Activated CD8-positive, alpha-beta memory T cell treated with anti-CD3 and anti-CD28 coated beads, Interleukin-2, amount 50 U/mL, for 24 hours (primary cell): ENCODE measurements around the gene NPAS2.

Experiments
- DNase-seq: peaks from one replicate; pipeline ENCODE4 v3.0.0-alpha.2; 2020; ENCODE audit errors: extremely low read depth

Gene NPAS2

DNA sequence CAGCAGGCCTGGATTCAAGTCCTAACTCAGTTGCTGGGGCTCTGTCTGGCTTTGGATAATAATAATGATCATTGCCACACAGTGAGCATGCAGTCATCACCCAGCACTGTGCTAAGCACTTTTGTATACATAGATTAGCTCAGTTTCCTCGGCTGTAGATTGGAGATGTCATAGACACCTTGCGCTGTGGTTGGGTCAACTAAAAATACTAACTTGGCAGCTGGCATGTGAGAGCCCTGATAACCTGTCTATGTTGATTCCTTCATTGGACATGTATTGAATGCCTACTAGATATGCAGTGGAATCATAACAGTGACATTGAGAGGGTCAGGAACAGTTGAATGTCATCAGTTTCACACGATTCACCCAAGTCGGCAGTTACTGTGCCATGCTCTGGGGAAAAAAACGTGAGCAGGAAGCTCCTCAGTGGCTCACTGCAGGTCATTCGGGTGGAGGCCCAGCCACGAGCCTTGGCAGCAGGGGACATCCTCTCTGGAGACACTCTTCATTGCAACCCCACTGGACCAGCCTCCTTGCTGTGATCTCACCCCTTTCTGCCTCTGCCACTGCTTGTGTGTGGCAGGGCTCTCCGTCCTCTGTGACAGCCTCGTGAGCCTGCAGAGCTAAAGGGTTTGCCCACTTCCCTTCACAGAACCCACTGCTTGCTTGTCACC is 85.3 kb downstream of the NPAS2 start:
- DNase-seq: no peak

DNA sequence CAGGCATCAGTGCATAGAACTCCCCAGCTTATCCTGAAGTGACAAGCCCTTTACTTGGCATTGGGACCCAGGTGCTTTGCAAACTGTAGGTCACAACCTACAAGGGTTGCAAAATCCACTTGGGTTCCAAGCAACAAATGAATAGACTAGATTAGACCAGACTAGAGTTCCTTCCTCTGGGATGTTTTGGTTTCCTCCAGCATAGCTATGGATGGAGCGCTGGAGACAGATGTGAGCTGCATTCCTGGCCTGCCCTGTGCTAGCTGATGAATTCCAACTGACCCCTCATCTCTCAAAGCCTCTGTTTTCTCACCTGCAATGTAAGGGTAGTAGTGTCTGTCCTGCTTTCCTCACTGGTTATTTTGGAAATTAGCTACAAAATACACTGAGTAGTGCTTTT is 86.2 kb downstream of the NPAS2 start:
- no peak for DNase-seq

DNA sequence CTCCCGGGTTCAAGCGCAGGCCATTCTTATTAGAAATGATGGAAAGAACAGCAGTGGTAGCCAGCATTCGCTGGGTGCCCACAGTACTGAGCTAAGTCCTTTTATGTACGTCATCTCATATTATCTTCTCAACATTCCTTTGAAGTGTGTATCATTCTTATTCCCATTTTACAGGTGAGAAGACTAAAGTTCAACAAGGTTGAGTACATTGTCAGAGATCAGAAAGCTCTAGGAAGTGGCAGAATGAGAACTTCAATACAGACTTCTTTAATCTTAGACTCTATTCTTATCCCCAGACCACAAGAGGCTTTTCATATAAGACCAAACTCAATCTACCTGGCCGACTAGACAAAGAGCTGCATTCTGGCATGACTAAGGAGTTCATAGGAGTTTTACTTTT is 86.7 kb downstream of the NPAS2 start:
- no peak for DNase-seq

DNA sequence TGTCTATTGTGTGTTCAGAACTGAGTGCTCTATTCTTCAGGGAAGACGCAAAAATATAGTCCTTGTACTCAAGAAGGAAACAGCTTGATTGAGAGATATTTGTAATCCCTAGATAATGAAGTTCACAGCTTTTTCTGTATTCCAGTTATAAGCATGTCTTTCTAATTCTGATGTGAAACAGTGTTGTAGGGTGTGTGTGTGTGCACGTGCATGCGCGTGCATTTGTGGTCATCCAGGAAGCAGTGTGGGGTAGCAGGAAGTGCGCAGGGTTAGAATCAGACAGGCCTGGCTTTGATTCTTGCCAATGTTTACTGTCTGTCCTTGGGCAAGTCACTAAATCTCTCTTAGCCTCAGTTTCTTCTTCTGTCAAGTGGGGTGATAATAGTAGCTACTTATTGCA is 87.9 kb downstream of the NPAS2 start:
- no peak for DNase-seq

DNA sequence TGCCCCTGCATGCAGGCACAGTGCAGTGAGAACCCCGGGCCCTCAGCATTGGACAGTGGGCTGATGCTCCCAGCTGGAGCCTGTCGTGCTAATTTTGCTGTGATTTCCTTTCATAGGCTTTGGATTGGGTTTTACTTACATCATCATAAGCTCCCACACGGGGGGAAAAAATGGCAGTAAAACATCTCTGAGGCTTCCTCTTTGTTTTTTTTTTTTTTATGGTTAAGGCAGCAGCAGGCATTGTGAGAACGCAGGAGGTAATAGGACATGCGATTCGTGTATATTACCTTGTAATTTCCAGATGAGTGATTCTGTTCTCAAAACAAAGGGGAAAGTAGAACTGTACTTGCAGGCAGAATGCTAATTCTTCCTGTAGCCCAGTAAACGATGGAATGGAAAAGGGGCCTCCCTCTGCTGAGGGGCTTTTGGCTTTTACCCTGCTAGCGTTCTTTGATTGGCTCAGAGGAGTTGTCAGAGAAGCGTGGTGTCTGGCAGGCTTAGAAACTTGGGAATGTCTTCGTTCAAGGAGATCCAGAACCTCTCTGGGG is 89.7 kb downstream of the NPAS2 start:
- no peak for DNase-seq

DNA sequence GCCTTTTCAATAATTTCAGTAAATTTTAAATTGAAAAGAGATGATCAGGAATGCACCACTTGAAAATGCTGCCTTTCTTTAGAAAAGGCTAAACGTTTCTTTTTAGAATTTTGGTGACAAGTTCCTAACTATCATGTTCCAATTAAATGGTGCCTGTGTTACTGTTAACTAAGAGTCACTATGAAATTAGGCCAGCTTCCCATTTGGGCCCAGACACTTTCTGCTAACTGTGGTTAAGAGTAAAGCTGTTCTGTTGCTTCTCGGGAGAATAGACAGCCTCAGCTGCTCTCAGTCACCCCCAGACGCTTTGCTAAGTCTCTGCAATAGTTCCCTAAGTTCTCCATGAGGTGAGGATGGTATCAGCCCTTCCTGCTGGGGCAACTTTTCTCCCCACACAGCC is 90.2 kb downstream of the NPAS2 start:
- no peak for DNase-seq

DNA sequence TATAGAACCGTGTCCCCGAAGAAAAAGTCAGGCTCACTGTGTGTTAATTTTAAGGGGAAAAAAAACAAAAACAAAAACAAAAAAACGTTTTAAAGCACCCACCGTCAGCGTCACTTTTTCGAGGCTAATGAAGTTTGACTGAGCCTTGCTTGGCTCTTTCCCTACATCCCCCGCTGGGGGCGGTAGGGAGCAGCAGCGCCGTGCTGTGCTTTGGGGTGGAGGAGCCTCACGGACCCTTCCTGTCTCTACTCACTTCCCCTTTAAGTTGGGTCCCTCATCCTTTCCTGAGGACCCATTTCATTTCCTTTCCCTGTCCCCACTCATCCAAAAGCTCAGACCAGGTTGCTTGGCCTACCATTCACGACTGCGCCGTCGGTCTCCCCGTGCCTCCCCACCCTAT is 99.4 kb downstream of the NPAS2 start:
- no peak for DNase-seq

DNA sequence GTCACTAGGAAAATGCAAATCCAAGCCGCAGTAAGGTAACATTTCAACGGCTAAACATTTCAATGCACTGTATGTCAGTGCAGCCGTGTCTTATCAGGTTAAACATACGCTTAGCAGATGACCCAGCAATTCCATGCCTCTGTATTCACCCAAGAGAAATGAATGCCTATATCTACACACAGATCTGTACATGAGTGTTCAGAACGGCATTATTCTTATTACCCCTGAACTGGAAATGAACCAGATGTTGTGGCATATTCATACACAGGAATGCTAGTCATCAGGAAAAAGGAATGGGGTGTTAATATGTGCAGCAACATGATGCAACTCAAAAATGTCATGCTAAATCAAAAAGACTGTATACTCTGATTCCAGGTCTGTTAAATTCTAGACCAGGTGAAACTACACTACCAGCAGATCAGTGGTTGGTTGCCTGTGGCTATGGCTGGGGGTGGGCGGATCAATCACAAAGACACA is 101.8 kb downstream of the NPAS2 start:
- DNase-seq: no peak

DNA sequence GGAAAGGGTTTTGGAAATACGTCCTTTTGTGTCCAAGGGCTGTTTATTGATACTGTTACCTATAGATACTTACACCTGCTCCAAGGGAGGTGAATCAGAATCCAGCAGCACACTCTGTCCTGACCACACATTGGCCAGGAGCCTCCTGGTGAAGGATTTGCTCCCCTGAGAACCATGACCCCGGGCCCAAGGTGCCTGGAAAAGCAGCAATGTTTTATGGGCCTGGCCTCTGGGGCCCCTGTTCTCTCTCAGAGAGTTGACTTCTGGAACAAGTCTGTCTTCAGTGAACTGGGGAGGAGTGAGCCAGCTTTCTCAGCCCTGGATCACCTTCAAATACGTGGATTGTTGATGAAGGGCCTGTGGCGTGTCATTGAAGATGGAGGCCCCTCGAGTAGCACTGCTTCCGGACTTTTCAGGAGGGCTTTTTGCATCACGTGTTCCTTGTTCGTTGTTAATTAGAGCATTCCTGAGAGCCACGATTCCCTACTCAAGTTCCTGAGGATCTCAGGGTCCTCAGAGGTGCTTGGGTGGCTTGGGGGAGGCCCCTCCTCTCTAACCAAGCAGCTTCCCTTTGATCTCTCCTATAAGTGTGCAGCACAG is 103.6 kb downstream of the NPAS2 start:
- DNase-seq: no peak

DNA sequence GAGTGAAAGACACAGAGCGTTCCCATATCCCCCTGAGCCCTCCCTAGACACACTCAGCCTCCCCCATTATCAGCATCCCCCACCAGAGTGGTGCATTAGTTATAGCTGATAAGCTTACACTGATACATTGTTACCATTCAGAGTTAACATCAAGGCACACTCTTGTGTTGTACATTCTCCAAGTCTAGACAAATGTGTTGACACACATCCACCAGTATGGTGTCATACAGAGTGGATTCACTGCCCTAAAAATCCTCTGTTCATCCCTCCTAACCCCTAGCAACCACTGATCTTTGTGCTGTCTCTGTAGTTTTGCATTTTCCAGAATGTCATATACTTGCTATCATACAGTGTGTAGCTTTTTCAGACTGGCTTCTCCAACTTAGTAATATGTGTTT is 104.2 kb downstream of the NPAS2 start:
- DNase-seq: no peak

DNA sequence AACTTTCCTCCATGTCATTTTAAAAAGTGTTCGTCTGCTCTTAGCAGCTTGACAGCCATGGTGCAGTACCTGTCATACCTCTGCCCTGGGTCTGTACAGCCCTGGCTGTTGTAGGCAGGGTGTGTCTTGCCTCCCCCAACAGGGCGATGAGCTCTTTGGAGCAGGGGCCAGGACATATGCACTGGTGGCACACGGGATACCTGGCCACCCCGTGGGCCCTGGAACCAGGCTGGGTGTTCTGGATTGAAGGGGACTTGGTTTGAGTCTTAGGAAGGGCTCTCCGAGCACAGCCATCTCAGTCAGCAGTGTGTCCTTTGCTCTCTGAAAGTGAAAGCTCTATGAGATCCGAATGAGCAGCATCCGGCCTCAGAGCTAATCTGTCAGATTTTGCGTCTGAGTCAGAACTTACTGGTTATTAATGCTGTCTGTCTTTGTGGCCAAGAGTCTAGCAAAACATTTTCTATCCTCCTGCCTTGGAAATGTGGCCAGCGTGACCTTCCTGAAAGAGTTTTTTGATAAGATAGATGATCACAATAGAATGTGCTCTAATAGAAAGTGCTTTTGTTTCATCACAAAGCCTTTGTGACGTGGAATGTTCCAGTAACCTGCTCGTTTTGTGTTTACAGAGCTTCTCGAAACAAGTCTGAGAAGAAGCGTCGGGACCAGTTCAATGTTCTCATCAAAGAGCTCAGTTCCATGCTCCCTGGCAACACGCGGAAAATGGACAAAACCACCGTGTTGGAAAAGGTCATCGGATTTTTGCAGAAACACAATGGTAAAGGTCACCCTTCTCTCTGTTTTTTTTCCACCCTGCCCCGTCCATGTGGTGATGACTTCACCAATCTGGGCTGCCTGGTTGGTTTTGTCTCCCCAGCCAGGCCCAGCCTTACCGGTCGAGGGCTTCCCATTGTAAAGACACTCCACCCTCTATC is 104.8 kb downstream of the NPAS2 start:
- no peak for DNase-seq

DNA sequence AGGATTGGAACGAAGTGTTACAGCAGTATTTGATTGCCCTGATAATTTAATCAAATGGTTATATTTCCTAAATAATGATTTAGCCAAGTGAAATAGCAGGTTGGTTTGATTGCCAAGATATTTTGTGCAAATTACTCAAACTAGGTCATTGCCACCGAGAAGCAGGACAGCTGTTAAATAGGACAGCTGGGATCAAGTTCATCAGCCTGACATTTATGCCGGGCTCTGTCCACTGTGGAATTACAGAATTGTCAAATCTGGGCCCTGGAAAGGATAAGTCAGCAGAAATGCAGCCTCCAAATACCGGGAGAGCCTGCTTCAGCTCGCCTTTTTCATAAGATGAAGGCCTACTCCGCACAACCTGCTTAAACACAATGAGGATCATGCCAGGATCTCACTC is 108.3 kb downstream of the NPAS2 start:
- no peak for DNase-seq

DNA sequence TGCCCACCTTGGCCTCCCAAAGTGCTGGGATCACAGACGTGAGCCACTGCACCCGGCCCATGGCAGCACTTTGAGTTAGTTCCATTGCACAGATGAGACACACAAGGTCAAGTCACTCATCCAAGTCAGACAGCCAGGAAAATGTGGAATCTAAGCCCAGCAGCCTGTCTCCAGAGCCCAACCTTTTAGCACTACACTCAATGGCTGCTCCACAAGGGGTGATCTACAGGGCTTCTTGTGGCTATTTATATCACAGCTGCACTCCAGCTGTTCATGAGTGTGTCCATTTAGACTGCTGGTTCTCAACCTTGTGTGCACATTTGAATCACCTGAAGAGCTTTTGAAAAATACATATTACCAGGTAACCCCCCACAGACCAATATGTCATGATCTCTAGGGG is 109.2 kb downstream of the NPAS2 start:
- no peak for DNase-seq

DNA sequence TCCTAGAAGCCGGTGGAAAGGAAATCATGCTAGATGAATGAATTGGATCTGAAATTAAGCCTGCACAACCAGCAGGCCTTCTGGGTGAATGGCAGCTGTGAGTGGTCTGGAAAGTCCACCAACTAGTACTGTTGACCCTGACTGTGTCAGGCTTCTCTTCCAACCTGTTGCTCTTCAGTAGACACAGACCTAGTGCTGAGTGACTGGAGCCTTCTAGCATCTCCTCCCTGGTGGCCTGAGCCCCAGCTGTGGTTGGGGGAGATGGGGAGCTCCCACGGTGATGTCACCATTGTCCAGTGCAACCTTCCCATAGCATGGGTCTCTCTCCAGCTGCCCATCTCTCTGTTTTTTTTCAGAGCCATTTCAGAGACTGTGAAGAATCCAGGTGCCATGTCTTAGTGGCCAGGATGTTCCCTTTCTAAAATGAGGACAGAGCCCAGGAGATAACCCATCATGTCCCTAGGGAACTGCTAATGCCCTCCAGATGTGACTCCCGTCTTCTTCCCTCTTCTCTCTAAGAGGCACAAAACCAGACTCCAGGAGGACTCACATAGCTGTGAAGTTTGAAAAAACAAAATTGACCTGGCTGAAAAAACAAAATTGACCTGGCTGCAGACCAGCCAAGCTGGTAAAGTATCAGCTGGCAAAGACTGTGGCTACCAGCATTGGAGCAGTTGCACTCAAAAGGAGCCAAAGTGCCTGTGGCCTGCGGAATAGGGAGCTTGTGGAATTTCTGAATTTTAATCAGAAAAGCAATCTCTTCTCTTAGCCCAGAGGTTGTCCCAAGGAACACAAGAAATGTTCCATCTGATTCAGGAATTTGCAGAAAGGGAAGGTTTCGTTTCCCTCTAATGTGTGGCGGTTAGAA is 114.8 kb downstream of the NPAS2 start:
- DNase-seq: no peak

DNA sequence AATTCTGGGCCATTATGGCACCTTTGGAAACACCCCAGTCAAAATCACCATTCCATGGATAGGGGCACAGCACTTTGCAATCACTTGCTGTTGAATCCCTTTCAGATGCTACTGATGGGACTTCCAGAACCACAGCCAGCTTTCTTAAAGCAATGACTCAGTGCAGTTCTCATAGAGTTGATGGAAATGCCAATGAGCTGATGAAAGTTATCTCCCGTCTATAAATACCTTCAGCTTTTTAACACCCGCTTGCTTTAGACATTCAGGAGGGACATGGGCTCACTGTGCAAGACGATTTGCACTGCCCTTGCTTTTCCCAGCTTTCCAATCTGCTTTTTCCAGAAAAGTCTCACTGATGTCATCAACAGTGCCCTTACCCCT is 115.4 kb downstream of the NPAS2 start:
- no peak for DNase-seq

DNA sequence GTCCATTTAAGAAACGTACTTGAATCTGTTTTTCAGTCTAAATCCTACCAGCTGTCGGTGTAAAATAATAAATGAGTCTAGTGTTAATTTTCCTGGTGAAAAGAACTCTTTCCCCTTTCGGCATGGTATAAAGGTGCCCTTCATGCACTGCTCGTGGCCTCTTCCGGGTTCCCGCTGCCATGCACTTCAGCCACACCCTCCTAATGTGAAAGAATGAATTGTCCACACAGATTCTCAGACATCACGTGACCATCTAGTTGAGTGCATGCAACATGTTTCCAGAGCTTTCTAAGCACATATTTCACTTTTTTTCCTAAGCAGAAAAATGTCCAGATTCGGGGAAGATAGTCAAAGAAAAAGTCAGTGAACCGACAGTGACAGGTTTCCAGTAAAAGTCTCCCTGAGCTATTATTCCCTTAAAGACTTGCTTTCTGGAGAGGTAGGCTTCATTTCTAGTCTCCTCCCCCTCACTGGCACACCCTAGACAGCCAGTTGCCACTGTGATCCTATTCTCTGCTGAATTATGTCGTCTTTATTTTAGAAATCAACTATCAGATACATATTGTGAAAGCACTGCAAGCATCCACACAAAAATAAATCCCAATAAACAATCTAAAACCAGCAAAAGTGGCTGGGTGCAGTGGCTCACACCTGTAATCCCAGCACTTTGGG is 116.3 kb downstream of the NPAS2 start:
- DNase-seq: no peak

DNA sequence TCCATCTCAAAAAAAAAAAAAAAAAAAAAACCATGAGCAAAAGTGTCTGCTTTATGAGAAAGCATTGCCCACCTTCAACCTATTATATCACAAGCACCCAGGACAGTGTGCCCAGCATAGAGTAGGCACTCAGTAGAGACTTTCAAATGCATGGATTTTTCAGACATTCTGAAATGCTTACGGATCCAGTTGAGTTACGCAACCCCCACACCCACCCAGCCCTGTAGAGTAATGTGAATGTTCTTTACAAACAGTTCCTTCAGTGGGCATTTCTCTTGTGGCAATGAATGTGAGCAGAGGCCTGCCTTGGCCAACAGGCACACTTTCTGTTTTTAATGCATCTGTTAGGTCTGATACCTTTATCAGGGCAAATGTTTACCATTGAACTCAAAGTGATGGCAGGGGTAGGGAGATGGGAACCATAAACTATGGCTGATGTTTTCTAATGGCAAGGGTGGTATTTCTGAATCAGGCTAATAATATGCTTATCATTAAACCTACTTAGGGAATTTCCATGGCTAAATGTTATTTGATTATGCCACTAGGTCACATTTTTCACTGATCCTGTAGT is 117.1 kb downstream of the NPAS2 start:
- no peak for DNase-seq

DNA sequence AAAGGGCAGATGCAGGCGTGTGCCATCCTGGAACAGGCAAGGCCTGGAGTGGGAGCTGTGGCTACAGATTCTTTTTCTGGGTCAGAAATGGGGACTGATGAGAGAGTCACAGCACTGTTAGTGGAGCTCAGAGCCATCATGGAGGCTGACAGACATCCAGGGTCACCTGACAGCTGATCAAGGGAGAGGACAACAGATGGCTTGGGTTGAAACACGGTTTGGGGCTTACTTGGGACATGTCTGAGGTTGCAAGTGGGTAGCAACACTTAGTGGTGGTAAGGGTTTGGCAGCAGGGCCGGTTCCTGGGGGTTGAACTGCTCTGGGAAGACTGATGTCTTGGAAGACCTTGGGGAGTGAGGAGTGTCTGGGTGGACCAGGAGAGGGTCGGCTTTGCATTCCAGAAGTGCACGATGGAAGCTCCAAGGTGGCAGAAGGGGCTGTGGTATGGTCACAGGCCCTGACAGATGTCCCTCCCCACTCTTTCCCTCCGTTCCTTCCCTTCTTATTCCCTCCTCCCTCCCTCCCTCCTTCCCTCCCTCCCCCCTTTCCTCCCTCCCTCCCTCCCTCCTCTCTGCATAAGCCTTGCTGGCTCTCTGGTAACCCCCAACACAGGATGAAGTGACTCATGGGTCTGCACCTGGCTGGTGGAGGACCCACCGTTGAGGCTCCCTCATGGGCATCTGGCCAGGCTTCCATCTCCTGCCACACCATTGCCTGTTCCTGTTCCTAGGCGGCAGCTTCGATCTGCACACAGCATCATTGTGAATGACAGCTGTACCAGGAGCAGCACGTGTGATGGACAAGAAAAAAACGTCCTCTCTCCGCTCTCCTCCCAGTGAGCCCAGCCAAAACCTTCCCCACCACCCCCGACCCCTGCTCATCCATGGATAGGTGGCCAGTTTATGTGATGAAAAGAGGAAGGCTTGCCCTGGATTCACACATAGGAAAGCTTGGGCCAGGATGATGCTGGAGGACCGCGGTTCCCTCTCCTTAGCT is 118.4 kb downstream of the NPAS2 start:
- no peak for DNase-seq

DNA sequence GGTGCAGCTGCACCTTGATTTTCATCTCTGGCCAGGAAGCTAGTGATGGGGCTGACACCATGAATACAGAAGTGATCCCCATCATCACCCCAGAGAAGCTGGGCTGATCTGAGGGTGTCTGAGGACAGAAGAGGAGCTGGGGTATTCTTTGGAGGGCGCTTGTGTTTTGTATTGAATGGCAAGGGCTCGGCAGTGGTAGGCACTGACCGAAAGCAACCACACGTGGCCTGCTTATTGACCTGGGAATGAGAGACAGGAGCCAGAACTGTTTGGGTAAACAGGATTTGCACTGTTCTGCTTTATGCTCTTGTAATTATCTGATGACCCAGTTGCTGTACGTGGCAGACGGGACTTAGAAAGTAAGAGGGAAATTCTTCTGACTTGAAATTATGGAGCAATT is 119.5 kb downstream of the NPAS2 start:
- DNase-seq: no peak
